ENCODE measurements around the gene XRN1. TPM values are rescaled to one million over a fixed set of nuclear protein-coding genes. Genes with fewer than 3 reads are reported as not detected.

XRN1 gene
- total RNA-seq, 1 donor from 2014 or later = 50.1 TPM

DNA sequence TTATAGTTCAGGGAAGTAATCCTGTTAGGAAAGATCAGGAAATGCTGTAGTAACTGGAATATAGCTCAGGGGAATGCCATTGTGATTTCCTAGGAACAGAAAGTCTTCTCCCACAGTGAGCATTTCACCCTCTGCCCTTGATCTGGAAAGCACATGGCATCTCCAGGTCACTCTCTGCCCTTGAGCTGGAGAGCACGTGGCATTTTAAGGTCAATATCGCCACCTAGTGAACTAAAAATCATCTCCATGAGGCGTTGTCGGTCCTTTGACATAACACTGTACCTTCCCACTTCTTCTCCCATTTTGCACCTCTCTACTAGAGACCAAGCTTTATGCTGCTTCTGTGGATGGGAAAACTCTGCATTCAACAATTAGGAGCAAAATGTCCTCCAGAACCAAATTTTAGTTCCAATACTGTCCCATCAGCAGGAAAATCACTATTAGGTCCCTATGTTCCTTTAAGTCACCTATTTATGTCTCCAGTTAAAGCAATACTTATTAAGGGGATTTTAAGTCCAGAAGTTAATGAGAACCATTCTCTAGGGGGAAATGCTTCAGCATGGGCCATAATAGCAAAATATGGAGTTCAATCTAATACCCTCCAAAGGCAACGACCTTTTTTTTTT, 167.8 kb downstream of the XRN1 start:
- no peaks in the 10 kb centered on the region for H3K36me3 Mint-ChIP-seq (ENCODE audit: low read depth, unreplicated experiment)

DNA sequence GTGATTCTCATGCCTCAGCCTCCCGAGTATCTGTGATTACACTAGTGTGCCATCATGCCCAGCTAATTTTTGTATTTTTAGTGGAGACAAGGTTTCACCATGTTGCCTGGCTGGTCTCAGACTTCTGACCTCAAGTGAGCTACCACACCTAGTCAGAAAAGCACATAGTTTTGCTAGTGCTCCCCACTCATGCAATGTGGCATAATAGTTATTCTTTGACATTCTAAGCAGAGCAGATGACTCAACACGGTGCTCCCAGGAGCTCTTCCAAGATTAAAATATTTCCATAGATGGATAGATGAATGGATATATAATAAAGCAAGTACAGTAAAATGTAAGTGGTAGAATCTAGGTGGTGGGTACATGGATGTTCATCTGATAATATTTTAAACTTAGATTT, 169.4 kb downstream of the XRN1 start:
- TF ChIP-seq, protein P1, sequence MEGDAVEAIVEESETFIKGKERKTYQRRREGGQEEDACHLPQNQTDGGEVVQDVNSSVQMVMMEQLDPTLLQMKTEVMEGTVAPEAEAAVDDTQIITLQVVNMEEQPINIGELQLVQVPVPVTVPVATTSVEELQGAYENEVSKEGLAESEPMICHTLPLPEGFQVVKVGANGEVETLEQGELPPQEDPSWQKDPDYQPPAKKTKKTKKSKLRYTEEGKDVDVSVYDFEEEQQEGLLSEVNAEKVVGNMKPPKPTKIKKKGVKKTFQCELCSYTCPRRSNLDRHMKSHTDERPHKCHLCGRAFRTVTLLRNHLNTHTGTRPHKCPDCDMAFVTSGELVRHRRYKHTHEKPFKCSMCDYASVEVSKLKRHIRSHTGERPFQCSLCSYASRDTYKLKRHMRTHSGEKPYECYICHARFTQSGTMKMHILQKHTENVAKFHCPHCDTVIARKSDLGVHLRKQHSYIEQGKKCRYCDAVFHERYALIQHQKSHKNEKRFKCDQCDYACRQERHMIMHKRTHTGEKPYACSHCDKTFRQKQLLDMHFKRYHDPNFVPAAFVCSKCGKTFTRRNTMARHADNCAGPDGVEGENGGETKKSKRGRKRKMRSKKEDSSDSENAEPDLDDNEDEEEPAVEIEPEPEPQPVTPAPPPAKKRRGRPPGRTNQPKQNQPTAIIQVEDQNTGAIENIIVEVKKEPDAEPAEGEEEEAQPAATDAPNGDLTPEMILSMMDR (IDR thresholded peaks at IDR 0.05; ENCODE audit: unreplicated experiment) = no peak
- Mint-ChIP-seq H3K4me1 (ENCODE audit: unreplicated experiment) (no peaks in the 10 kb centered on the region), H3K27ac (ENCODE audit: unreplicated experiment) (no peak overlapping the region), H3K9me3 (ENCODE audit: unreplicated experiment) (no peaks in the 10 kb centered on the region), H3K27me3 (ENCODE audit: unreplicated experiment) (peaks cover 3% of the 10 kb centered on the region), H3K36me3 (ENCODE audit: low read depth, unreplicated experiment) (peaks cover 3% of the 10 kb centered on the region), H3K4me3 (ENCODE audit: unreplicated experiment) (no peak overlapping the region)
- no peak for DNase-seq (ENCODE audit: low spot score)

More for the DNA sequence above, 167.8 kb downstream of the XRN1 start:
- DNase-seq (ENCODE audit: low spot score) = peak; percentile 41
- H3K27ac Mint-ChIP-seq (ENCODE audit: unreplicated experiment) = no peak overlapping the region
- H3K27me3 Mint-ChIP-seq (ENCODE audit: unreplicated experiment) = no peaks in the 10 kb centered on the region
- TF ChIP-seq, protein P1 (IDR thresholded peaks at IDR 0.05; ENCODE audit: unreplicated experiment) = peak; percentile 38
- no peaks in the 10 kb centered on the region for H3K9me3 Mint-ChIP-seq (ENCODE audit: unreplicated experiment)
- no peak overlapping the region for H3K4me3 Mint-ChIP-seq (ENCODE audit: unreplicated experiment)
- H3K4me1 Mint-ChIP-seq (ENCODE audit: unreplicated experiment) = no peaks in the 10 kb centered on the region

DNA sequence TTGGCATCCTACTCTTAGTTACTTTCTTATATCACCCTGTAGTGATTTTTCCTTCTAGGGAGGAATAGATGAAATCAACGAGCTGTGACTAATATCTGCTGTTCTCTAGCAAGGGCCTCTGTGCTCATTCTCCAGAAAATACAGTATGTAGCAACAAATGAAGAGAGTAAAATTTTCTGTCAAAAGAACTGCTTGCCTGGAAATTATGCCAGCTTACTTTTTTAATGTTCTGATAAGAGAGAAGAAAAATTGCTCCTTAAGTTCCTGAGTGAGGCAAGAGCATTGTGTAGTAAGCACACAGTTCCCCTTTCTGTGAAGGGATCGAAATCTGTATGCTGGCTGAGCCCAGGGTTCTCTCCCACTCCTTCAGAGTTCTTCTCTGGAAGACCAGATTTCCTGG, 171.1 kb downstream of the XRN1 start:
- TF ChIP-seq, protein P1 (IDR thresholded peaks at IDR 0.05; ENCODE audit: unreplicated experiment) = no peak
- no peak for DNase-seq (ENCODE audit: low spot score)
- Mint-ChIP-seq H3K9me3 (ENCODE audit: unreplicated experiment) (no peaks in the 10 kb centered on the region), H3K27ac (ENCODE audit: unreplicated experiment) (no peak overlapping the region), H3K36me3 (ENCODE audit: low read depth, unreplicated experiment) (peaks cover 3% of the 10 kb centered on the region), H3K4me3 (ENCODE audit: unreplicated experiment) (no peak overlapping the region), H3K4me1 (ENCODE audit: unreplicated experiment) (no peaks in the 10 kb centered on the region), H3K27me3 (ENCODE audit: unreplicated experiment) (peaks cover 3% of the 10 kb centered on the region)

DNA sequence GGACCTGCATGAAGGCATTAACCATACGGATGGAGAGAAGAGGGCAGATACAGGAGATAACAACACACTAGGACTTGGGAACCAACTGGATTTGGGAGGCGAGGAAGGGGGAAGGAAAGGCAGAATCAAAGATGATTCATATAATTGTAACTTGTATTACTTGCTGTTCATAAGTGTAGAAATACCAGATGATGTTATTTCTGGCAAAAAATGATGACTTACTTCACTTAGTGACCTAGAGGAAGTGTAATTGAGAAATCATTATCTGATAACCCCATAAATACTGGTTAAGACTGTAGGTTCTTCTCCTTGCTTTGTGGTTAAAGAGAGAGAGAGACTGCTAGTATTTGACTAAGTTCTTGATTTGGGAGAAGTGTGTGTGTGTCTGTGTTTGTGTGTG, 172.0 kb downstream of the XRN1 start:
- Mint-ChIP-seq H3K9me3 (ENCODE audit: unreplicated experiment) (no peaks in the 10 kb centered on the region), H3K27ac (ENCODE audit: unreplicated experiment) (no peak overlapping the region), H3K27me3 (ENCODE audit: unreplicated experiment) (peaks cover 3% of the 10 kb centered on the region), H3K36me3 (ENCODE audit: low read depth, unreplicated experiment) (peaks cover 3% of the 10 kb centered on the region), H3K4me1 (ENCODE audit: unreplicated experiment) (no peaks in the 10 kb centered on the region), H3K4me3 (ENCODE audit: unreplicated experiment) (no peak overlapping the region)
- DNase-seq (ENCODE audit: low spot score) = no peak
- TF ChIP-seq, protein P1 (IDR thresholded peaks at IDR 0.05; ENCODE audit: unreplicated experiment) = no peak

DNA sequence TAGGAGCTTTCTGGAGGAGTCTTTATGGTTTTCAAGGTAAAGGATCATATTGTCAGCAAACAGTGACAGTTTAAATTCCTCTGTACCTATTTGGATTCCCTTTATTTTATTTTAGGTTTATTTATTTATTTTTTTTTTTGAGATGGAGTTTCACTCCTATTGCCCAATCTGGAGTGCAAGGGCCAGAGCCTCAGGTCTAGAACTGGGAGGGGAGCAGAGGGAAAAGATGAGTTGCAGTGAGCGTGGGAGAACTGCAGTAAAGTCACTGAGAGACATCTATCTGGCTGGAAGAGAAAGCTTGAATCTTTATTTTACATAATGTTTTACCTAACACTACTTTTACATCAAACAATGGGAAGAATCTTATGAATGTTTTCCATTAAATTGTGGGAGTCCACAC, 172.9 kb downstream of the XRN1 start:
- H3K27me3 Mint-ChIP-seq (ENCODE audit: unreplicated experiment) = peaks cover 3% of the 10 kb centered on the region
- DNase-seq (ENCODE audit: low spot score) = no peak
- peaks cover 3% of the 10 kb centered on the region for H3K36me3 Mint-ChIP-seq (ENCODE audit: low read depth, unreplicated experiment)
- no peak overlapping the region for H3K4me3 Mint-ChIP-seq (ENCODE audit: unreplicated experiment)
- no peaks in the 10 kb centered on the region for H3K9me3 Mint-ChIP-seq (ENCODE audit: unreplicated experiment)
- no peaks in the 10 kb centered on the region for H3K4me1 Mint-ChIP-seq (ENCODE audit: unreplicated experiment)
- TF ChIP-seq, protein P1 (IDR thresholded peaks at IDR 0.05; ENCODE audit: unreplicated experiment) = no peak
- no peak overlapping the region for H3K27ac Mint-ChIP-seq (ENCODE audit: unreplicated experiment)

Data from endothelial cell (in vitro differentiated cells).